Umbilical cord (tissue), 2 donors: ENCODE data around the gene BPGM. TPM values are rescaled to one million over a fixed set of nuclear protein-coding genes. Genes with fewer than 3 reads are reported as not detected.
"Not testable (repeated sequence)": the region's sequence is repeated elsewhere in the genome, so short reads cannot be mapped to it uniquely, and the experiment has no call there.

Experiments
- DNase-seq: peaks from one replicate; pipeline ENCODE4 v3.0.0-alpha.2; 2015; ENCODE audit warnings: low spot score
- total RNA-seq: library from RNA; depleted of rRNA; stranded (reverse); fragments of >200 nt; gene quantifications from one replicate; pipeline ENCODE4 v1.2.3, GENCODE V29; 2014; ENCODE audit warnings: low replicate concordance; ENCODE audit not compliant: insufficient read depth

Gene BPGM
- total RNA-seq, 1 donor from 2014 or later = 96.8 TPM

GRCh38 chr7:134630893-134631292, 15.8 kb upstream of the BPGM start:
- no peak for DNase-seq

GRCh38 chr7:134632052-134632451, 14.6 kb upstream of the BPGM start:
- DNase-seq = no peak

GRCh38 chr7:134632937-134633540, 13.6 kb upstream of the BPGM start:
- no peak for DNase-seq

- no peak for DNase-seq
These were observed 10.6 kb upstream of the BPGM start for GRCh38 chr7:134636008-134636449.

GRCh38 chr7:134637441-134637840, 9.2 kb upstream of the BPGM start:
- DNase-seq = no peak

- DNase-seq = no peak
These were observed 8.5 kb upstream of the BPGM start for GRCh38 chr7:134637934-134638719.

- DNase-seq = no peak
These were observed 7.6 kb upstream of the BPGM start for GRCh38 chr7:134639061-134639460.

- DNase-seq = no peak
These were observed 6.9 kb upstream of the BPGM start for GRCh38 chr7:134639683-134640279.

GRCh38 chr7:134640842-134641715, 5.6 kb upstream of the BPGM start:
- DNase-seq = peak; percentile 11

GRCh38 chr7:134641981-134642380, 4.7 kb upstream of the BPGM start:
- DNase-seq = not testable (repeated sequence)

GRCh38 chr7:134643131-134643530, 3.5 kb upstream of the BPGM start:
- no peak for DNase-seq

- DNase-seq = no peak
These were observed 1.2 kb upstream of the BPGM start for GRCh38 chr7:134645478-134645877.

- DNase-seq = no peak
These were observed 718 bp upstream of the BPGM start for GRCh38 chr7:134645935-134646334.

GRCh38 chr7:134648456-134648855, 1.8 kb downstream of the BPGM start:
- DNase-seq = no peak

- DNase-seq = peak; percentile 19
These were observed 2.6 kb downstream of the BPGM start for GRCh38 chr7:134649226-134649775.

- no peak for DNase-seq
These were observed 5.3 kb downstream of the BPGM start for GRCh38 chr7:134651991-134652390.

GRCh38 chr7:134654104-134654775, 7.6 kb downstream of the BPGM start:
- no peak for DNase-seq

- no peak for DNase-seq
These were observed 10.9 kb downstream of the BPGM start for GRCh38 chr7:134657526-134657925.

GRCh38 chr7:134660242-134660785, 13.7 kb downstream of the BPGM start:
- peak; percentile 85 for DNase-seq

GRCh38 chr7:134660961-134661376, 14.3 kb downstream of the BPGM start:
- peak; percentile 59 for DNase-seq
